Loucy (cell line): ENCODE data around the gene C1orf52.
A peak's percentile ranks its signal among the peaks of the same experiment; 100 is the strongest.
"Not testable (repeated sequence)": the region's sequence is repeated elsewhere in the genome, so short reads cannot be mapped to it uniquely, and the experiment has no call there.

Experiments used
- H2AFZ ChIP-seq: fragments of 200-600 bp; sonication (generic); 2 replicates; pipeline ENCODE4 v1.6.0; 2016; ENCODE audit warnings: antibody characterized with exemption, mild to moderate bottlenecking, low read length, moderate library complexity
- H3F3A ChIP-seq: fragments of 200-600 bp; 2 replicates; pipeline ENCODE4 v1.6.0; 2016; ENCODE audit warnings: antibody characterized with exemption, low read depth, mild to moderate bottlenecking
- H3K27me3 ChIP-seq: fragments of 200-600 bp; sonication (generic); 2 replicates; pipeline ENCODE4 v1.6.1; 2014; ENCODE audit warnings: low read length, mild to moderate bottlenecking; ENCODE audit not compliant: insufficient read depth, poor library complexity, severe bottlenecking
- H3K36me3 ChIP-seq: fragments of 200-600 bp; sonication (generic); 2 replicates; pipeline ENCODE4 v1.6.1; 2016; ENCODE audit warnings: low read length; ENCODE audit not compliant: insufficient read depth
- H3K4me1 ChIP-seq: fragments of 200-600 bp; sonication (generic); 2 replicates; pipeline ENCODE4 v1.5.1; 2014; ENCODE audit warnings: low read length, mild to moderate bottlenecking; ENCODE audit not compliant: insufficient read depth, poor library complexity, severe bottlenecking
- H3K4me2 ChIP-seq: fragments of 200-600 bp; sonication (generic); 2 replicates; pipeline ENCODE4 v1.6.0; 2014; ENCODE audit warnings: antibody characterized with exemption, low read length, low read depth, mild to moderate bottlenecking; ENCODE audit not compliant: poor library complexity, severe bottlenecking
- H3K4me3 ChIP-seq: fragments of 200-600 bp; sonication (generic); 2 replicates; pipeline ENCODE4 v1.5.1; 2014; ENCODE audit warnings: low read length, mild to moderate bottlenecking, mixed read lengths; ENCODE audit not compliant: poor library complexity, severe bottlenecking
- H3K79me2 ChIP-seq: fragments of 200-600 bp; sonication (generic); 2 replicates; pipeline ENCODE4 v1.6.1; 2014; ENCODE audit warnings: low read length; ENCODE audit not compliant: insufficient read depth
- H3K9ac ChIP-seq: fragments of 200-600 bp; sonication (generic); 2 replicates; pipeline ENCODE4 v1.6.0; 2014; ENCODE audit warnings: mild to moderate bottlenecking, low read depth, low read length, moderate library complexity; ENCODE audit not compliant: poor library complexity, severe bottlenecking
- H3K9me2 ChIP-seq: fragments of 200-600 bp; sonication (generic); replicated peaks from 2 replicates; pipeline ENCODE4 v1.6.1; 2016; ENCODE audit warnings: low read depth, low read length, mixed read lengths
- H3K9me3 ChIP-seq: fragments of 200-600 bp; sonication (generic); 2 replicates; pipeline ENCODE4 v1.6.1; 2014; ENCODE audit warnings: mild to moderate bottlenecking, antibody characterized with exemption, low read length, low read depth; ENCODE audit not compliant: insufficient read depth
- H4K20me1 ChIP-seq: fragments of 200-600 bp; sonication (generic); 2 replicates; pipeline ENCODE4 v1.6.0; 2014; ENCODE audit warnings: antibody characterized with exemption, low read length, mild to moderate bottlenecking; ENCODE audit not compliant: insufficient read depth, poor library complexity, severe bottlenecking
- EZH2phosphoT487 ChIP-seq: fragments of 200-600 bp; IDR thresholded peaks from 2 replicates; pipeline ENCODE4 v1.6.1; 2018; ENCODE audit warnings: antibody characterized with exemption, mild to moderate bottlenecking, moderate library complexity, borderline replicate concordance
- TF ChIP-seq, protein P1 (sequence below): fragments of 200-600 bp; sonication (generic); conservative IDR thresholded peaks from 2 replicates; pipeline ENCODE4 v1.5.1; 2014; ENCODE audit warnings: mild to moderate bottlenecking, antibody characterized with exemption, low read length

C1orf52 gene

DNA sequence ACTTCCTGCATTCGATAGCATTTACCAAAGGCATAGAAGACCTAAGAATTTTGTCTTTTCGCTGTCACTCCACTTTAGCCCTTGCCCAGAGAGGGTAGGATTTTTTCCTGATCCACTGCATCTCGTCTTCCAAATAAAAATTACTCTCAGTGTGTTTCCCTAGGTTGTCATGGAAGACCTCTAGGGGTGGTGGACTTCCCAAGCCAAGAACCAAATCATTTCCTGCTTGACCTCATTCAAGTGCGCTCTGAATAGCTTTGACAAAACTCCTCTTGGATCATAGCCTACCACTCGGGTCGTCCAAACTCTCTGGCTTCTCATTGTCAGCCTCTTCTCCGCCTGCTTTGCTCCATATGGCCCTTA lies 431 bp upstream of the C1orf52 start:
- H3K4me3 ChIP-seq: peak overlapping the region; percentile 91
- H3K9ac ChIP-seq: peak overlapping the region; percentile 11
- H3F3A ChIP-seq: no peaks in the 10 kb centered on the region

DNA sequence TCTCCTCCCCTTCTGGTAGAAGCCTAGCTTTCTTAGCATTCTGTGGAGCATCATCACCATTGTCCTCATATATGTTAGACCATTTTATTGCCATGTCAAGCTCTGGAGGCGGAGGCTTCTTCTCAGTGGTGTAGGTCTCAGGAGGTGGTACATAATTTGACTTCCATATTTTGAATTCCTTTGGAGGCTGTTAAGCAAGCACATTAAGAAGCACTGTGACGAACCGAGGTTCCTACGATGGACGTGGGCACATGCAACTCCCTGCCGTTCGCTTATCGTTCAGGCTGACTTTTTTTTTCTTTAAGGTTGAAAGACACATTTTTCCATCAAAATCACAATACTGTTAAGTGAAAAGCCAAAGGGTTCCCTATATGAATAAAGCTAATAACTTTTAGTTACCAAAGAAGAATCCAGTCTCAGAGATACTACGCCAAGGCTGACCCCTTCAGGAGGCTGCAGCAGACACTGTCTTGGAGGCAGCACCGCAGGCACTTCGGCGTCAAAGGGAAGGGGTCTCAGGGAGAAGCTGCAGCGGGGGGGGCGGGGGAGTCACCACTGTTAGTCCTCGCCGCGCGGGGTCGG lies 835 bp downstream of the C1orf52 start:
- no peaks in the 10 kb centered on the region for H3K9me2 ChIP-seq
- TF ChIP-seq EZH2phosphoT487: no peak
- TF ChIP-seq, protein P1, sequence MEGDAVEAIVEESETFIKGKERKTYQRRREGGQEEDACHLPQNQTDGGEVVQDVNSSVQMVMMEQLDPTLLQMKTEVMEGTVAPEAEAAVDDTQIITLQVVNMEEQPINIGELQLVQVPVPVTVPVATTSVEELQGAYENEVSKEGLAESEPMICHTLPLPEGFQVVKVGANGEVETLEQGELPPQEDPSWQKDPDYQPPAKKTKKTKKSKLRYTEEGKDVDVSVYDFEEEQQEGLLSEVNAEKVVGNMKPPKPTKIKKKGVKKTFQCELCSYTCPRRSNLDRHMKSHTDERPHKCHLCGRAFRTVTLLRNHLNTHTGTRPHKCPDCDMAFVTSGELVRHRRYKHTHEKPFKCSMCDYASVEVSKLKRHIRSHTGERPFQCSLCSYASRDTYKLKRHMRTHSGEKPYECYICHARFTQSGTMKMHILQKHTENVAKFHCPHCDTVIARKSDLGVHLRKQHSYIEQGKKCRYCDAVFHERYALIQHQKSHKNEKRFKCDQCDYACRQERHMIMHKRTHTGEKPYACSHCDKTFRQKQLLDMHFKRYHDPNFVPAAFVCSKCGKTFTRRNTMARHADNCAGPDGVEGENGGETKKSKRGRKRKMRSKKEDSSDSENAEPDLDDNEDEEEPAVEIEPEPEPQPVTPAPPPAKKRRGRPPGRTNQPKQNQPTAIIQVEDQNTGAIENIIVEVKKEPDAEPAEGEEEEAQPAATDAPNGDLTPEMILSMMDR: 0 out of 2 replicates have a peak, but pooled peaks have one; percentile 30
- no peaks in the 10 kb centered on the region for H3K9me3 ChIP-seq
- H3K36me3 ChIP-seq: no peaks in the 10 kb centered on the region
- no peak overlapping the region for H2AFZ ChIP-seq
- peaks cover 45% of the 10 kb centered on the region for H4K20me1 ChIP-seq
- H3K9ac ChIP-seq: peak overlapping the region; percentile 77
- H3F3A ChIP-seq: no peaks in the 10 kb centered on the region
- peaks cover 28% of the 10 kb centered on the region for H3K4me1 ChIP-seq
- peak overlapping the region; percentile 88 for H3K4me2 ChIP-seq
- peak overlapping the region; percentile 91 for H3K4me3 ChIP-seq
- no peaks in the 10 kb centered on the region for H3K27me3 ChIP-seq
- H3K79me2 ChIP-seq: peaks cover 48% of the 10 kb centered on the region

More for the DNA sequence above, 431 bp upstream of the C1orf52 start:
- Histone ChIP-seq H3K27me3 (no peaks in the 10 kb centered on the region), H4K20me1 (peaks cover 37% of the 10 kb centered on the region), H2AFZ (peak overlapping the region; percentile 77), H3K9me3 (no peaks in the 10 kb centered on the region), H3K36me3 (no peaks in the 10 kb centered on the region; the same call in 1 of the 2 replicates), H3K79me2 (peaks cover 37% of the 10 kb centered on the region), H3K9me2 (no peaks in the 10 kb centered on the region), H3K4me2 (peak overlapping the region; percentile 58), H3K4me1 (peaks cover 17% of the 10 kb centered on the region)
- TF ChIP-seq, protein P1: no peak
- TF ChIP-seq EZH2phosphoT487: no peak

DNA sequence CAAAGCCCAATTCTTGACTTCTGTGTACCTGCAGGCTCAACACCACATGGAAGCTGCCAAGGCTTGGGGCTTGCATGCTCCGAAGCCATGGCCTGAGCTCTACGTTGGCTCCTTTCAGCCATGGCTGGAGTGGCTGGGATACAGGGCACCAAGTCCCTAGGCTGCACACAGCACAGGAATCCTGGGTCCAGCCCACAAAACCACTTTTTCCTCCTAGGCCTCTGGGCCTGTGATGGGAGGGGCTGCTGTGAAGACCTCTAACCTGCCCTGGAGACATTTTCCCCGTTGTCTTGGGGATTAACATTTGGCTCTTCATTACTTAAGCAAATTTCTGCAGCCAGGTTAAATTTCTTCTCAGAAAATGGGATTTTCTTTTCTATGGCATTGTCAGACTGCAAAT lies 10.4 kb downstream of the C1orf52 start:
- not testable (repeated sequence) for H3K36me3 ChIP-seq, H3K4me2 ChIP-seq, H3K27me3 ChIP-seq, H2AFZ ChIP-seq, H3K9me2 ChIP-seq, H3K4me3 ChIP-seq, H4K20me1 ChIP-seq, H3K9me3 ChIP-seq, H3K9ac ChIP-seq, H3F3A ChIP-seq
- Histone ChIP-seq H3K79me2 (peaks cover 14% of the 10 kb centered on the region), H3K4me1 (peaks cover 37% of the 10 kb centered on the region)

DNA sequence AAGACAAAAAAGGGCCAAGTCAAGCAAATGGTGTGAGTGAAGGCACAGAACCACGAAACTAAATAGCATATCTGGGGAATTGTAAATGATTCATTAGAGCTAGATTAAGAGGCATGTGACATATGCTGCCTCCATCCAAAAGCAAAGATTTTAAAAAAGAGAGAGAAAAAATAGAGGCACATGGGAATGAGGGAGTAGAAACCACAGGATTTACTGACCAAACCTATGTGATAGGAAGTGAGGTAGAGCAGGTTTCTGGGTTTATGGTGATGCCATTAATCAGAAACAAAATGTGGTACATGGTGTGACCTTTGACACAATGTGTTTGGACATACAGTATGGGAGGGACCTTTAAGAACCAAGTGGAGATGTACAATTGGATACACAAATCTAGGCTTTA lies 13.6 kb downstream of the C1orf52 start:
- Histone ChIP-seq H3K9me3 (no peaks in the 10 kb centered on the region; the same call in 1 of the 2 replicates), H3K9ac (no peak overlapping the region), H3K4me1 (peaks cover 24% of the 10 kb centered on the region), H4K20me1 (no peaks in the 10 kb centered on the region), H3K9me2 (no peaks in the 10 kb centered on the region), H3K27me3 (no peaks in the 10 kb centered on the region), H3F3A (peaks cover 4% of the 10 kb centered on the region; the same call in 1 of the 2 replicates), H3K4me2 (no peak overlapping the region), H3K79me2 (no peaks in the 10 kb centered on the region), H3K4me3 (no peak overlapping the region), H2AFZ (no peak overlapping the region), H3K36me3 (no peaks in the 10 kb centered on the region)
- TF ChIP-seq EZH2phosphoT487: no peak
- TF ChIP-seq, protein P1: no peak
